ENCODE measurements around the gene CCHCR1.

Gene CCHCR1

GRCh38 chr6:31110825-31111582, 46.6 kb downstream of the CCHCR1 start:
- intact Hi-C loops (cut with micrococcal nuclease): no loop called here
- no peak overlapping the region for H3K4me3 Mint-ChIP-seq
- H3K9me3 Mint-ChIP-seq: no peaks in the 10 kb centered on the region
- peaks cover 85% of the 10 kb centered on the region for H3K4me1 Mint-ChIP-seq (ENCODE audit: low read depth)
- H3K27ac Mint-ChIP-seq: no peak overlapping the region
- H3K36me3 Mint-ChIP-seq (ENCODE audit: low read depth): no peaks in the 10 kb centered on the region
- peaks cover 37% of the 10 kb centered on the region for H3K27me3 Mint-ChIP-seq

- no peaks in the 10 kb centered on the region for H3K36me3 Mint-ChIP-seq (ENCODE audit: low read depth)
- peaks cover 53% of the 10 kb centered on the region for H3K4me1 Mint-ChIP-seq (ENCODE audit: low read depth)
- intact Hi-C loops (cut with micrococcal nuclease): no loop called here
- peaks cover 28% of the 10 kb centered on the region for H3K27me3 Mint-ChIP-seq
- no peak overlapping the region for H3K4me3 Mint-ChIP-seq
- H3K27ac Mint-ChIP-seq: no peak overlapping the region
- no peaks in the 10 kb centered on the region for H3K9me3 Mint-ChIP-seq
These were observed 50.5 kb downstream of the CCHCR1 start for GRCh38 chr6:31107052-31107451.

- intact Hi-C loops (cut with micrococcal nuclease): no loop called here
- Mint-ChIP-seq H3K4me3 (no peak overlapping the region), H3K4me1 (ENCODE audit: low read depth) (peaks cover 27% of the 10 kb centered on the region), H3K36me3 (ENCODE audit: low read depth) (no peaks in the 10 kb centered on the region), H3K27ac (no peak overlapping the region), H3K27me3 (peaks cover 3% of the 10 kb centered on the region), H3K9me3 (no peaks in the 10 kb centered on the region)
These were observed 54.5 kb downstream of the CCHCR1 start for GRCh38 chr6:31103136-31103535.

- Mint-ChIP-seq H3K27me3 (no peaks in the 10 kb centered on the region), H3K9me3 (no peaks in the 10 kb centered on the region), H3K4me3 (no peak overlapping the region), H3K4me1 (ENCODE audit: low read depth) (peaks cover 45% of the 10 kb centered on the region), H3K36me3 (ENCODE audit: low read depth) (no peaks in the 10 kb centered on the region), H3K27ac (no peak overlapping the region)
- intact Hi-C loops (cut with micrococcal nuclease): no loop called here
These were observed 59.1 kb downstream of the CCHCR1 start for GRCh38 chr6:31098449-31098938.

GRCh38 chr6:31096656-31097055, 60.9 kb downstream of the CCHCR1 start:
- H3K27me3 Mint-ChIP-seq: no peaks in the 10 kb centered on the region
- H3K9me3 Mint-ChIP-seq: no peaks in the 10 kb centered on the region
- intact Hi-C loops (cut with micrococcal nuclease): no loop called here
- H3K4me1 Mint-ChIP-seq (ENCODE audit: low read depth): peaks cover 45% of the 10 kb centered on the region
- no peaks in the 10 kb centered on the region for H3K36me3 Mint-ChIP-seq (ENCODE audit: low read depth)
- H3K27ac Mint-ChIP-seq: no peak overlapping the region
- H3K4me3 Mint-ChIP-seq: no peak overlapping the region

GRCh38 chr6:31096215-31096614, 61.4 kb downstream of the CCHCR1 start:
- Mint-ChIP-seq H3K4me1 (ENCODE audit: low read depth) (peaks cover 45% of the 10 kb centered on the region), H3K9me3 (no peaks in the 10 kb centered on the region), H3K4me3 (no peak overlapping the region), H3K27me3 (no peaks in the 10 kb centered on the region), H3K27ac (no peak overlapping the region), H3K36me3 (ENCODE audit: low read depth) (no peaks in the 10 kb centered on the region)
- intact Hi-C loops (cut with micrococcal nuclease): no loop called here

GRCh38 chr6:31094389-31094881, 63.2 kb downstream of the CCHCR1 start:
- intact Hi-C loops (cut with micrococcal nuclease): no loop called here
- Mint-ChIP-seq H3K4me3 (peak overlapping the region; percentile 27), H3K27ac (peak overlapping the region; percentile 67), H3K36me3 (ENCODE audit: low read depth) (no peaks in the 10 kb centered on the region), H3K9me3 (no peaks in the 10 kb centered on the region), H3K4me1 (ENCODE audit: low read depth) (peaks cover 45% of the 10 kb centered on the region), H3K27me3 (no peaks in the 10 kb centered on the region)

GRCh38 chr6:31092769-31093505, 64.7 kb downstream of the CCHCR1 start:
- H3K9me3 Mint-ChIP-seq: no peaks in the 10 kb centered on the region
- intact Hi-C loops (cut with micrococcal nuclease): no loop called here

More at GRCh38 chr6:31092769-31093505, 64.7 kb downstream of the CCHCR1 start:
- Mint-ChIP-seq H3K36me3 (ENCODE audit: low read depth) (no peaks in the 10 kb centered on the region), H3K27me3 (no peaks in the 10 kb centered on the region), H3K27ac (no peak overlapping the region), H3K4me3 (no peak overlapping the region), H3K4me1 (ENCODE audit: low read depth) (peaks cover 38% of the 10 kb centered on the region)

Data from dendritic cell treated with granulocyte-macrophage colony-stimulating factor and Interleukin-4, amounts not matched to agents 40 ng/mL and 50 ng/mL, for 4 days (primary cell).